Fibroblast of lung (primary cell): ENCODE measurements around the gene TMEM163. TPM values are rescaled to one million over a fixed set of nuclear protein-coding genes. Genes with fewer than 3 reads are reported as not detected.

Experiments used
- DNase-seq, 2 donors: peaks; one replicate each; pipeline versions ENCODE4 v3.0.0 to v3.0.0-alpha.2; 2010; ENCODE audit warnings: low read depth in 2 of 2
- H2AFZ ChIP-seq: 2 replicates; pipeline ENCODE4 v1.5.1; 2012; ENCODE audit warnings: low read length, control low read depth, inconsistent platforms
- H3K27ac ChIP-seq: 2 replicates; pipeline ENCODE4 v1.5.1; 2011; ENCODE audit warnings: low read length, control low read depth; ENCODE audit not compliant: insufficient read depth
- H3K27me3 ChIP-seq: 2 replicates; pipeline ENCODE4 v1.5.1; 2011; ENCODE audit warnings: mild to moderate bottlenecking, low read length; ENCODE audit not compliant: control insufficient read depth, insufficient read depth
- H3K36me3 ChIP-seq: 2 replicates; pipeline ENCODE4 v1.5.1; 2011; ENCODE audit warnings: low read length; ENCODE audit not compliant: control insufficient read depth, insufficient read depth
- H3K4me1 ChIP-seq: 2 replicates; pipeline ENCODE4 v1.5.1; 2011; ENCODE audit warnings: low read length; ENCODE audit not compliant: control insufficient read depth, insufficient read depth; ENCODE audit errors: extremely low read depth
- H3K4me2 ChIP-seq: 2 replicates; pipeline ENCODE4 v1.5.1; 2011; ENCODE audit warnings: low read length, control low read depth; ENCODE audit not compliant: insufficient read depth; ENCODE audit errors: extremely low read depth
- H3K4me3 ChIP-seq, 4 experiments: fragments of 200-600 bp in 1 of 4; sonication (generic) in 1 of 4; replicated peaks in 1 of 4; 2 replicates each; pipeline ENCODE4 v1.5.1; 2011 to 2016; ENCODE audit warnings: low read length in 4 of 4, low read depth in 3 of 4, mild to moderate bottlenecking in 3 of 4, control low read depth in 2 of 4, inconsistent platforms in 1 of 4, mixed read lengths in 1 of 4; ENCODE audit not compliant: insufficient read depth in 1 of 4; ENCODE audit errors: control extremely low read depth in 1 of 4
- H3K79me2 ChIP-seq: 2 replicates; pipeline ENCODE4 v1.5.1; 2012; ENCODE audit warnings: mild to moderate bottlenecking, low read length, inconsistent platforms; ENCODE audit not compliant: control insufficient read depth, insufficient read depth
- H3K9ac ChIP-seq: 2 replicates; pipeline ENCODE4 v1.5.1; 2011; ENCODE audit warnings: mild to moderate bottlenecking, low read length, control low read depth; ENCODE audit not compliant: insufficient read depth
- H3K9me3 ChIP-seq: 2 replicates; pipeline ENCODE4 v1.5.1; 2012; ENCODE audit warnings: low read depth, low read length; ENCODE audit not compliant: control insufficient read depth, insufficient read depth
- H4K20me1 ChIP-seq: 2 replicates; pipeline ENCODE4 v1.5.1; 2011; ENCODE audit warnings: low read length; ENCODE audit not compliant: control insufficient read depth, insufficient read depth; ENCODE audit errors: extremely low read depth
- CTCF ChIP-seq, 2 donors: IDR thresholded peaks in 1 of 2; conservative IDR thresholded peaks in 1 of 2; 1 replicate in 1 of 2; 2 replicates in 1 of 2; pipeline ENCODE4 v1.5.1; 2011 to 2012; ENCODE audit warnings: low read length in 2 of 2, control low read depth in 1 of 2, inconsistent platforms in 1 of 2, low read depth in 1 of 2, mild to moderate bottlenecking in 1 of 2
- EZH2 ChIP-seq: IDR thresholded peaks from 2 replicates; pipeline ENCODE4 v1.5.1; 2012; ENCODE audit warnings: low read length, control low read depth, mild to moderate bottlenecking; ENCODE audit errors: missing control alignments
- polyA plus RNA-seq, 2 donors: library from polyadenylated mRNA; depleted of rRNA in 1 of 2; stranded (reverse) in 1 of 2; unstranded in 1 of 2; fragments of >200 nt; gene quantifications; 2 replicates each; pipeline ENCODE4 v1.2.1, GENCODE V29; 2011 to 2012; ENCODE audit warnings: missing spikeins in 1 of 2
- total RNA-seq: library from RNA; depleted of rRNA; stranded (reverse); fragments of >200 nt; gene quantifications from 2 replicates; pipeline ENCODE4 v1.2.1, GENCODE V29; 2014

The TMEM163 gene
- total and polyA plus RNA-seq, 2 donors (not counting 1 experiment from before 2014, with no cell fraction given): under 0.01 to 0.03 TPM

DNA sequence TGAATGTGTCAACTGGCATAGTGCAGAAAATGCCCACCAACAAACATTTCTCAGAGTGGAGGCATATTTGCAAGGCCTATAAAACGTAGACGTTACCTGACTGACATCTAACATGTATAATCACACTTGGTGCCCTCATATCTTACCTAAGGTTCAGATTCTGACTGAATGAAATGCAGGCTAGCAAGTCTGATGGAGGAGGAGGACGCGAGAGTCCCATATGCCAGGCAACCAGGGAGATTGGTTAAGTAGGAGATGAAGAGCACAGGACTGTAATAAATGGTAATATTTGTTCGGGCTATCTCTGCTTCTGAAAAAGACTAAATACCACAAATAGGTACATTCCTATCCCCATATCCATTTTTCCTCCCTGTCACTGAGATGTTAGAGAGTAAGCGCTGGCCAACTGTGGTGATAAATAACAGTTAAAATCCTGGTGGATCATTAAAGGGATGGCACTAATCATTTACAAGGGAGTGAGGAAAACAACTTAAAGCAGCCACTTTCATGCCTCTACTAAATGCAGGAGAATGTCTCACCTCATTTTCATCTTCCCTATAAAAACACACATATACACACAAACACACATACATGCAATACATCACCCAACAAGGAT, 217.2 kb downstream of the TMEM163 start:
- Histone ChIP-seq H3K79me2 (no peaks in the 10 kb centered on the region), H3K9ac (no peak overlapping the region), H2AFZ (no peak overlapping the region), H3K9me3 (no peaks in the 10 kb centered on the region), H3K4me1 (no peaks in the 10 kb centered on the region), H3K27me3 (no peaks in the 10 kb centered on the region), H3K4me3 (no peak overlapping the region), H3K36me3 (no peaks in the 10 kb centered on the region), H4K20me1 (no peaks in the 10 kb centered on the region), H3K4me2 (no peak overlapping the region), H3K27ac (no peak overlapping the region)
- TF ChIP-seq EZH2 (no peak), CTCF (conservative IDR thresholded peaks at IDR 0.05 in 1 of 2, IDR thresholded peaks at IDR 0.05 in 1 of 2; ENCODE audit: low read depth in 1 of 2, low read length in 2 of 2) (no peak)
- DNase-seq: no peak

- Histone ChIP-seq H2AFZ (no peak overlapping the region), H3K4me2 (no peak overlapping the region), H3K4me1 (no peaks in the 10 kb centered on the region), H3K27me3 (no peaks in the 10 kb centered on the region), H3K4me3 (no peak overlapping the region), H3K9me3 (no peaks in the 10 kb centered on the region), H4K20me1 (no peaks in the 10 kb centered on the region), H3K36me3 (no peaks in the 10 kb centered on the region), H3K27ac (no peak overlapping the region), H3K79me2 (no peaks in the 10 kb centered on the region), H3K9ac (no peak overlapping the region)
- no peak for TF ChIP-seq EZH2
- no peak for TF ChIP-seq CTCF (conservative IDR thresholded peaks at IDR 0.05 in 1 of 2, IDR thresholded peaks at IDR 0.05 in 1 of 2; ENCODE audit: low read depth in 1 of 2, low read length in 2 of 2)
- DNase-seq: no peak
Observed at GRCh38 chr2:134500211-134500935, 218.4 kb downstream of the TMEM163 start.

DNA sequence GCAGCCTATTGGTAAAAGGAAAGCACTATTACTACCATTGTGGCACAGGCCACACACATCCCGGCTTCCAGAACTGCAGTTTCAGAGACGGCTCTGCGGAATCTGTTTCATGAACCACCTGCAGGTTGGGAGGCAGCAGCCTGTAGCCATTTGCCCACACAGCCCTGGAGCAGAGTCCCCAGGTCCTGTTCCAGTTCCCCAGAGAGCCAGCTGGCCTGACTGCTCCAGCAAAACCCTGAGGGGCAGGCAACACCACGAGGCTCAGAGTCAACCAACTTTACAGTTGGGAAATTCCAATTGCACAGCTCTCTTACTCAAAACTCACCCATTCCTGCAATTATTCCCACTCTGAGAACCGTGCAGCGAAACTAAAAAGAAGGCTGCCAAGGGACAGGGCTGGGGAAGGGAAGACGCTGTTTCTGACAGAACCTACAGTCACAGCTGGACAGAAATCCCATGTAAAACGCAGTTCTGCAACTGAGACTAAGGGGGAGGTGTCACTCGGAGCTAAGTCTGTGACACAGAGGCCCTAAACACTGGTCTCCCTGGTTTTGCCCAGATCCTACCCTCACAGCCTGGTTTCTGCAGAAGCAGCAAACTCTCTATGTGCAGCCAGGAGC, 219.4 kb downstream of the TMEM163 start:
- Histone ChIP-seq H3K79me2 (no peaks in the 10 kb centered on the region), H3K36me3 (no peaks in the 10 kb centered on the region), H3K4me3 (no peak overlapping the region), H3K9me3 (no peaks in the 10 kb centered on the region), H3K9ac (no peak overlapping the region), H3K4me2 (no peak overlapping the region), H3K4me1 (no peaks in the 10 kb centered on the region), H3K27me3 (no peaks in the 10 kb centered on the region), H4K20me1 (no peaks in the 10 kb centered on the region), H2AFZ (no peak overlapping the region), H3K27ac (no peak overlapping the region)
- no peak for DNase-seq
- TF ChIP-seq EZH2: no peak
